ENCODE data around the gene PDZD8.

- TF ChIP-seq CREB5 (CRISPR knock-in tag; IDR thresholded peaks at IDR 0.05; ENCODE audit: low read depth) (no peak), CSDC2 (CRISPR knock-in tag; IDR thresholded peaks at IDR 0.05) (no peak), PATZ1 (CRISPR knock-in tag; IDR thresholded peaks at IDR 0.05; ENCODE audit: borderline replicate concordance) (no peak), ZC3H10 (CRISPR knock-in tag; IDR thresholded peaks at IDR 0.05) (no peak), ZNF8 (CRISPR knock-in tag; IDR thresholded peaks at IDR 0.05) (no peak), ARNTL (CRISPR knock-in tag; IDR thresholded peaks at IDR 0.05; ENCODE audit: borderline replicate concordance, low read depth) (no peak), RARB (CRISPR knock-in tag; IDR thresholded peaks at IDR 0.05) (no peak), TSHZ2 (CRISPR knock-in tag; IDR thresholded peaks at IDR 0.05) (no peak), ZFP3 (CRISPR knock-in tag; IDR thresholded peaks at IDR 0.05) (no peak), ZFP30 (CRISPR knock-in tag; IDR thresholded peaks at IDR 0.05) (no peak), PPARA (CRISPR knock-in tag; IDR thresholded peaks at IDR 0.05; ENCODE audit: borderline replicate concordance) (no peak), ZNF565 (CRISPR knock-in tag; conservative IDR thresholded peaks at IDR 0.05; ENCODE audit: low read depth) (no peak)
These were observed 77.0 kb downstream of the PDZD8 start for GRCh38 chr10:117298219-117298618.
